GM23338 (cell line): Measurements from ENCODE around the gene PPIP5K2. TPM values are rescaled to one million over a fixed set of nuclear protein-coding genes. Genes with fewer than 3 reads are reported as not detected.

Experiments used
- ATAC-seq: fragments of 200-7000 bp; cut with Tn5 transposase; 3 replicates; pipeline ENCODE4 v1.9.1; 2020
- DNase-seq: peaks from one replicate; pipeline ENCODE4 v3.0.0-alpha.2; 2015; ENCODE audit warnings: low spot score
- H2AFZ ChIP-seq: fragments of 200-600 bp; sonication (generic); 2 replicates; pipeline ENCODE4 v1.8.0; 2016; ENCODE audit warnings: antibody characterized with exemption, mild to moderate bottlenecking, moderate library complexity
- H3F3A ChIP-seq: fragments of 200-600 bp; sonication (generic); replicated peaks from 2 replicates; pipeline ENCODE4 v1.8.0; 2017; ENCODE audit warnings: antibody characterized with exemption, mixed run types, low read depth
- H3K27ac ChIP-seq: fragments of 200-600 bp; sonication (generic); 2 replicates; pipeline ENCODE4 v1.6.1; 2016; ENCODE audit warnings: low read depth
- H3K27me3 ChIP-seq: fragments of 200-600 bp; sonication (generic); 2 replicates; pipeline ENCODE4 v1.8.0; 2016; ENCODE audit warnings: mild to moderate bottlenecking, mixed run types, moderate library complexity; ENCODE audit not compliant: insufficient read depth
- H3K36me3 ChIP-seq: fragments of 200-600 bp; sonication (generic); 2 replicates; pipeline ENCODE4 v1.8.0; 2016; ENCODE audit warnings: mild to moderate bottlenecking; ENCODE audit not compliant: insufficient read depth
- H3K4me1 ChIP-seq: fragments of 200-600 bp; sonication (generic); 2 replicates; pipeline ENCODE4 v1.8.0; 2016; ENCODE audit warnings: mild to moderate bottlenecking, moderate library complexity; ENCODE audit not compliant: insufficient read depth
- H3K4me2 ChIP-seq: fragments of 200-600 bp; sonication (generic); 2 replicates; pipeline ENCODE4 v1.7.1; 2017; ENCODE audit warnings: mixed run types
- H3K4me3 ChIP-seq: fragments of 200-600 bp; sonication (generic); 2 replicates; pipeline ENCODE4 v1.6.1; 2016; ENCODE audit warnings: mixed run types
- H3K79me2 ChIP-seq: fragments of 200-600 bp; sonication (generic); replicated peaks from 2 replicates; pipeline ENCODE4 v1.8.0; 2017; ENCODE audit warnings: mild to moderate bottlenecking; ENCODE audit not compliant: insufficient read depth
- H3K9me2 ChIP-seq: fragments of 200-600 bp; sonication (generic); 2 replicates; pipeline ENCODE4 v1.8.0; 2017; ENCODE audit not compliant: insufficient read depth
- H4K20me1 ChIP-seq: fragments of 200-600 bp; sonication (generic); replicated peaks from 2 replicates; pipeline ENCODE4 v1.8.0; 2017; ENCODE audit warnings: mild to moderate bottlenecking; ENCODE audit not compliant: insufficient read depth
- H3K27ac Mint-ChIP-seq: 2 replicates; pipeline ENCODE4 v1.8.0; 2020; ENCODE audit warnings: inconsistent platforms, mild to moderate bottlenecking, moderate library complexity, mixed read lengths
- H3K27me3 Mint-ChIP-seq: 3 replicates; pipeline ENCODE4 v1.8.0; 2022; ENCODE audit warnings: low read depth, mild to moderate bottlenecking, moderate library complexity, mixed read lengths, inconsistent platforms; ENCODE audit not compliant: insufficient read depth, poor library complexity
- H3K36me3 Mint-ChIP-seq: 3 replicates; pipeline ENCODE4 v1.8.0; 2021; ENCODE audit warnings: low read depth, mild to moderate bottlenecking, inconsistent platforms, moderate library complexity, mixed read lengths
- H3K4me1 Mint-ChIP-seq: 3 replicates; pipeline ENCODE4 v1.8.0; 2020; ENCODE audit warnings: mild to moderate bottlenecking, inconsistent platforms, mixed read lengths
- H3K4me3 Mint-ChIP-seq: 3 replicates; pipeline ENCODE4 v1.8.0; 2021; ENCODE audit warnings: moderate library complexity, mild to moderate bottlenecking, inconsistent platforms, mixed read lengths
- H3K9me3 Mint-ChIP-seq: 3 replicates; pipeline ENCODE4 v1.8.0; 2020; ENCODE audit warnings: moderate library complexity, mild to moderate bottlenecking, inconsistent platforms, mixed read lengths
- JUNB ChIP-seq: IDR thresholded peaks from one replicate; pipeline ENCODE4 v1.6.1; 2016; ENCODE audit warnings: antibody characterized with exemption; ENCODE audit not compliant: unreplicated experiment
- POLR2AphosphoS5 ChIP-seq: IDR thresholded peaks from 2 replicates; pipeline ENCODE4 v1.6.1; 2016; ENCODE audit warnings: antibody characterized with exemption, low read depth
- polyA plus RNA-seq: library from polyadenylated mRNA; unstranded; fragments of >200 nt; fragmentation: Nextera tagmentation; extraction: Ambion mirVana; gene quantifications from 2 replicates; pipeline ENCODE4 v1.2.1, GENCODE V29; 2016
- total RNA-seq: library from RNA; depleted of rRNA; stranded (reverse); fragments of >200 nt; shearing (Covaris generic); gene quantifications from 2 replicates; pipeline ENCODE4 v1.2.3, GENCODE V29; 2014
- TF ChIP-seq, protein P1 (sequence below), 2 experiments: fragments of 200-600 bp in 1 of 2; sonication (generic) in 1 of 2; conservative IDR thresholded peaks; 2 replicates each; pipeline versions ENCODE4 v1.5.1 to v1.6.1; 2016 to 2017; ENCODE audit warnings: antibody characterized with exemption in 2 of 2, low read depth in 2 of 2, mild to moderate bottlenecking in 2 of 2, moderate library complexity in 1 of 2
- TF ChIP-seq, protein P2 (sequence below): IDR thresholded peaks from one replicate; pipeline ENCODE4 v1.6.1; 2018; ENCODE audit warnings: antibody characterized with exemption; ENCODE audit not compliant: unreplicated experiment

The PPIP5K2 gene
- total and polyA plus RNA-seq, 2 experiments from 2014 or later = 41.7 to 45.4 TPM

DNA sequence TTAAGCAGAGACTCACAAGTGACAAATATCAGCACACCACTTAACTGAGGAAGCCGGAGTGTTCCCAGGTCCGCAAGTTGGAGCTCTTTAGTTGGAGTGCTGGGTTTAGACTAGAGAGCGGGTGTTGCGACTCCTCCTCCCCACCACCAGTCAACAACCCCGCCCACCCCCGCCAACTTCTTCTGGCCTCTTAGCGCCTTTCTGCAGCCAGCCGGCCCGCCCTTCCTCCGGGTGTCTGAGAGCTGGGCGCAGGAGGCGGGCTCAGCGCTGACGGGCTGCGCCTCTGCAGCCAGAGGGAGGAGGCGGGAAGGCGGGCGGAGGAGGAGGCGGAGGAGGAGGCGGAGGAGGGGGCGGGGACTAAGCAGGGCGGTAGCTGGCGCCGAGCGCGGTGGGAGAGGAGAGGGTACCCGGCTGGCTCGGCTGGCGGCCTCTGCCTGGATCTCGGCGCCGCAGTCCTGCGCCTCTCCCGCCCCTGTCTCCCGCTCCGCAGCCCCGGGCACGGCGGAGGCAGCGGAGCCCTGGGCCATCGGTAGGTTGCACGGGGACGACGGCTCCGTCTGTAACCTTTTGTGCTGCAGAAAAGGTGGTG, 138.4 kb downstream of the PPIP5K2 start, which contains the start of gene MACIR:
MACIR (plus strand) TSS at position 396 of the 589 bp plus-strand sequence. CDS start 17,157 bp downstream, outside the sequence.
- TF ChIP-seq POLR2AphosphoS5 (peak; percentile 98), JUNB (no peak)
- TF ChIP-seq, protein P1, sequence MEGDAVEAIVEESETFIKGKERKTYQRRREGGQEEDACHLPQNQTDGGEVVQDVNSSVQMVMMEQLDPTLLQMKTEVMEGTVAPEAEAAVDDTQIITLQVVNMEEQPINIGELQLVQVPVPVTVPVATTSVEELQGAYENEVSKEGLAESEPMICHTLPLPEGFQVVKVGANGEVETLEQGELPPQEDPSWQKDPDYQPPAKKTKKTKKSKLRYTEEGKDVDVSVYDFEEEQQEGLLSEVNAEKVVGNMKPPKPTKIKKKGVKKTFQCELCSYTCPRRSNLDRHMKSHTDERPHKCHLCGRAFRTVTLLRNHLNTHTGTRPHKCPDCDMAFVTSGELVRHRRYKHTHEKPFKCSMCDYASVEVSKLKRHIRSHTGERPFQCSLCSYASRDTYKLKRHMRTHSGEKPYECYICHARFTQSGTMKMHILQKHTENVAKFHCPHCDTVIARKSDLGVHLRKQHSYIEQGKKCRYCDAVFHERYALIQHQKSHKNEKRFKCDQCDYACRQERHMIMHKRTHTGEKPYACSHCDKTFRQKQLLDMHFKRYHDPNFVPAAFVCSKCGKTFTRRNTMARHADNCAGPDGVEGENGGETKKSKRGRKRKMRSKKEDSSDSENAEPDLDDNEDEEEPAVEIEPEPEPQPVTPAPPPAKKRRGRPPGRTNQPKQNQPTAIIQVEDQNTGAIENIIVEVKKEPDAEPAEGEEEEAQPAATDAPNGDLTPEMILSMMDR (conservative IDR thresholded peaks at IDR 0.05; ENCODE audit: low read depth in 2 of 2) = peak in 1 of 2 experiments; percentile 12; a peak in 1 of 4 replicates
- peaks cover 25% of the 10 kb centered on the region for H3K4me1 ChIP-seq
- Mint-ChIP-seq H3K4me3 (peak within 1 kb of the TSS; percentile 96), H3K36me3 (no peaks in the 10 kb centered on the region), H3K9me3 (no peaks in the 10 kb centered on the region), H3K27ac (peak within 1 kb of the TSS; percentile 92), H3K27me3 (no peaks in the 10 kb centered on the region), H3K4me1 (peaks cover 30% of the 10 kb centered on the region)
- peaks cover 7% of the 10 kb centered on the region for H4K20me1 ChIP-seq
- H2AFZ ChIP-seq = peak within 1 kb of the TSS; percentile 57; the same call in 1 of the 2 replicates
- no peaks in the 10 kb centered on the region for H3F3A ChIP-seq
- H3K79me2 ChIP-seq = peaks cover 40% of the 10 kb centered on the region
- H3K9me2 ChIP-seq = no peaks in the 10 kb centered on the region
- no peaks in the 10 kb centered on the region for H3K36me3 ChIP-seq
- no peaks in the 10 kb centered on the region for H3K27me3 ChIP-seq
- peak within 1 kb of the TSS; percentile 85 for H3K4me2 ChIP-seq
- H3K4me3 ChIP-seq = peak within 1 kb of the TSS; percentile 84
- peak; percentile 98 for DNase-seq
- 0 out of 2 replicates have a peak within 1 kb of the TSS, but pooled peaks have one; percentile 64 for H3K27ac ChIP-seq
- peak; percentile 88 for ATAC-seq

DNA sequence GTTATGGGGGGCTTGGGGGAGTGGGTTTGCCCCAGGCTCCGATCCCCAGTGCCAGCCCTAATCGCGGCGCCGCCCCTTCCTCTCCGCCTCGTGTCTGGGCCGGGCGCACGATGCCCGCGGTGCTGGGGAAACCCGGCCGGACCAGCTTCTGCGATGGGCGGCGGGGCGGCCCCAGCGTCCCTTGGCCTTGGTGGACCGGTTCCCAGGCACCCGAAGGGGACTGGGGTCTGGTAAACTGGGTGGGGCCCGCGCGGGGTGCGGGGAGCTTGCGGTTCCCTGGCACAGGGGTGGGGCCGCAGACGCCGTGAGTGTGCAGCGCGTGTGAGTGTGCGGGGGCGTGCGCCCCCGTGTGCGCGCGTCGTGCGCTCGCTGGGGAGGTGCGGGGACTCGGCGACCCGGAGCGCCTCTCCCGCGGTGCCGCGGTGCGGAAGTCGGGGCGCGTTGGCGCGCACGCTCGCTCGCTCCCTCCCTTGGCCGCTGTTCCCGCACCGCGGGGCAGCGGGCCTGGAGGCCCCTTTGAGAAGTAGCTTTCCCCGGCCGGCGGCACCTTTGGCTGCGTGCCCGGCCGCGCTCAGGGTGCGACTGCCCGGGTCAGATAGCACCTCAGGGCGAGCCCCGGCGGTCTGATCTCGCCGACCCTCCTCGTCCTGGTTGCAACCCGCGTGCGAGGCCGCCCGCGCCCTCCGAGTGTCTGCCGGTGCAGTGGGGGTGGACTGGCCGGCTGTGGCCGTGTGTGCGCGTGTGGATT, 139.0 kb downstream of the PPIP5K2 start:
- H4K20me1 ChIP-seq = peaks cover 13% of the 10 kb centered on the region
- DNase-seq = peak; percentile 83
- H2AFZ ChIP-seq = peak overlapping the region; percentile 57; the same call in 1 of the 2 replicates
- H3K36me3 ChIP-seq = no peaks in the 10 kb centered on the region
- H3K4me1 Mint-ChIP-seq = peaks cover 35% of the 10 kb centered on the region
- no peaks in the 10 kb centered on the region for H3K9me3 Mint-ChIP-seq
- H3K36me3 Mint-ChIP-seq = no peaks in the 10 kb centered on the region
- peak overlapping the region; percentile 84 for H3K4me3 ChIP-seq
- peak; percentile 44; the same call in 1 of the 2 replicates for TF ChIP-seq POLR2AphosphoS5
- TF ChIP-seq, protein P2, sequence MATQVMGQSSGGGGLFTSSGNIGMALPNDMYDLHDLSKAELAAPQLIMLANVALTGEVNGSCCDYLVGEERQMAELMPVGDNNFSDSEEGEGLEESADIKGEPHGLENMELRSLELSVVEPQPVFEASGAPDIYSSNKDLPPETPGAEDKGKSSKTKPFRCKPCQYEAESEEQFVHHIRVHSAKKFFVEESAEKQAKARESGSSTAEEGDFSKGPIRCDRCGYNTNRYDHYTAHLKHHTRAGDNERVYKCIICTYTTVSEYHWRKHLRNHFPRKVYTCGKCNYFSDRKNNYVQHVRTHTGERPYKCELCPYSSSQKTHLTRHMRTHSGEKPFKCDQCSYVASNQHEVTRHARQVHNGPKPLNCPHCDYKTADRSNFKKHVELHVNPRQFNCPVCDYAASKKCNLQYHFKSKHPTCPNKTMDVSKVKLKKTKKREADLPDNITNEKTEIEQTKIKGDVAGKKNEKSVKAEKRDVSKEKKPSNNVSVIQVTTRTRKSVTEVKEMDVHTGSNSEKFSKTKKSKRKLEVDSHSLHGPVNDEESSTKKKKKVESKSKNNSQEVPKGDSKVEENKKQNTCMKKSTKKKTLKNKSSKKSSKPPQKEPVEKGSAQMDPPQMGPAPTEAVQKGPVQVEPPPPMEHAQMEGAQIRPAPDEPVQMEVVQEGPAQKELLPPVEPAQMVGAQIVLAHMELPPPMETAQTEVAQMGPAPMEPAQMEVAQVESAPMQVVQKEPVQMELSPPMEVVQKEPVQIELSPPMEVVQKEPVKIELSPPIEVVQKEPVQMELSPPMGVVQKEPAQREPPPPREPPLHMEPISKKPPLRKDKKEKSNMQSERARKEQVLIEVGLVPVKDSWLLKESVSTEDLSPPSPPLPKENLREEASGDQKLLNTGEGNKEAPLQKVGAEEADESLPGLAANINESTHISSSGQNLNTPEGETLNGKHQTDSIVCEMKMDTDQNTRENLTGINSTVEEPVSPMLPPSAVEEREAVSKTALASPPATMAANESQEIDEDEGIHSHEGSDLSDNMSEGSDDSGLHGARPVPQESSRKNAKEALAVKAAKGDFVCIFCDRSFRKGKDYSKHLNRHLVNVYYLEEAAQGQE = no peak
- peaks cover 25% of the 10 kb centered on the region for H3K4me1 ChIP-seq
- no peaks in the 10 kb centered on the region for H3K27me3 ChIP-seq
- H3F3A ChIP-seq = no peaks in the 10 kb centered on the region
- H3K4me2 ChIP-seq = peak overlapping the region; percentile 85
- no peaks in the 10 kb centered on the region for H3K9me2 ChIP-seq
- peaks cover 47% of the 10 kb centered on the region for H3K79me2 ChIP-seq
- H3K27ac Mint-ChIP-seq = peak overlapping the region; percentile 42; the same call in 1 of the 2 replicates
- no peaks in the 10 kb centered on the region for H3K27me3 Mint-ChIP-seq
- ATAC-seq = peak; percentile 65
- 0 out of 2 replicates have a peak overlapping the region, but pooled peaks have one; percentile 64 for H3K27ac ChIP-seq
- peak overlapping the region; percentile 96 for H3K4me3 Mint-ChIP-seq
